ENCODE results near the gene PRAF2. TPM values are rescaled to one million over a fixed set of nuclear protein-coding genes. Genes with fewer than 3 reads are reported as not detected.

The PRAF2 gene
- total and polyA plus RNA-seq, 2 of the 13 experiments (the other 11 are each of a cell fraction or from before 2014, with no cell fraction given) = 0.33 to 2.6 TPM

- Histone ChIP-seq H3K4me3 (replicated peaks in 1 of 3; ENCODE audit: insufficient read depth in 1 of 3, low read depth in 2 of 3, low read length in 3 of 3) (no peak overlapping the region), H3K27me3 (ENCODE audit: control insufficient read depth in 1 of 2, insufficient read depth in 2 of 2, low read length in 2 of 2) (no peaks in the 10 kb centered on the region), H3K79me2 (ENCODE audit: insufficient read depth, low read length) (no peaks in the 10 kb centered on the region), H4K20me1 (ENCODE audit: insufficient read depth, low read length) (no peaks in the 10 kb centered on the region), H3K27ac (ENCODE audit: extremely low read length, insufficient read depth, low read length) (no peak overlapping the region), H3K9ac (ENCODE audit: insufficient read depth, low read depth, low read length) (no peak overlapping the region), H2AFZ (ENCODE audit: low read length) (no peak overlapping the region), H3K4me2 (ENCODE audit: low read depth, low read length) (no peak overlapping the region), H3K36me3 (replicated peaks in 1 of 2; ENCODE audit: control insufficient read depth in 1 of 2, insufficient read depth in 2 of 2, low read length in 2 of 2) (no peaks in the 10 kb centered on the region; a peak in 2 of 5 replicates), H3K9me3 (ENCODE audit: low read length) (no peaks in the 10 kb centered on the region), H3K4me1 (ENCODE audit: insufficient read depth, low read length) (peaks cover 8% of the 10 kb centered on the region)
- CTCF ChIA-PET (ENCODE audit: low intra/inter-chr PET ratio, low total read pairs) = no interaction called here
- BruUV-seq (replicated peaks) = no TSS peak
- TF ChIP-seq RFX3 (CRISPR knock-in tag; IDR thresholded peaks at IDR 0.05) (no peak), FOXJ3 (CRISPR knock-in tag; IDR thresholded peaks at IDR 0.05; ENCODE audit: borderline replicate concordance) (no peak)
- DNase-seq (ENCODE audit: low spot score) = no peak
- POLR2A ChIA-PET = no interaction called here
- intact Hi-C loops (cut with micrococcal nuclease; ENCODE audit: unreplicated experiment) (no loop called here), in situ Hi-C loops (cut with HindIII; ENCODE audit: extremely low pct_ligation_motif_present, low pct_unique_long_range_greater_than_20kb) (no loop called here)
- no peak for ATAC-seq
- no CpG with 5 or more reads among the region's 9 CpGs for WGBS (ENCODE audit: low lambda C conversion rate)
- no peak for FAIRE-seq
These were observed 7.1 kb downstream of the PRAF2 start for GRCh38 chrX:49066690-49067089.

DNA sequence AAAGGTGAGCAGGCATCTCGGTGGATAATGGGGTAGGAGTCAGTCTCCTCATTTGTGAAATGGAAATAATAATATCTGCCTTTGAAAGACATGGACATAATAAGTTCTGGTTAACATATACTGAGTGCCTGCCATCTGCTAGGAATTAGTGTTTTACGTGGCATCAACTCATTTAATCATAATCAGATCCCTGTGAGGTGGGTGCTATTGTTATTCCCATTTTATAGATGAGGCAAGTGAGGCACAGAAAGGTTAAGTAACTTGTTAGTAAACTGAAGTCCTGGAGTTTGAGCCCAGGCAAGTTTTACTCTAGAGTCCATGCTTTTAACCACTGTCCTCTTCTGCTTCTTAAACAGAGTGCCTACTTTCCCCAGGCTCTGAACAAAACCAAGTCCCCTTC, 7.5 kb downstream of the PRAF2 start:
- no peak overlapping the region for H2AFZ ChIP-seq (ENCODE audit: low read length)
- no peak overlapping the region for H3K27ac ChIP-seq (ENCODE audit: extremely low read length, insufficient read depth, low read length)
- H3K4me2 ChIP-seq (ENCODE audit: low read depth, low read length) = no peak overlapping the region
- 100% methylated on average over 2 of the region's 2 CpGs for WGBS (ENCODE audit: low lambda C conversion rate)
- H3K79me2 ChIP-seq (ENCODE audit: insufficient read depth, low read length) = no peaks in the 10 kb centered on the region
- BruUV-seq (replicated peaks) = no TSS peak
- no peak for FAIRE-seq
- H3K4me1 ChIP-seq (ENCODE audit: insufficient read depth, low read length) = peaks cover 12% of the 10 kb centered on the region
- no peak for TF ChIP-seq ZNF546 (CRISPR knock-in tag; conservative IDR thresholded peaks at IDR 0.05)
- no peak for TF ChIP-seq CHD2 (IDR thresholded peaks at IDR 0.05; ENCODE audit: low read depth, low read length)
- TF ChIP-seq ZNF629 (CRISPR knock-in tag; conservative IDR thresholded peaks at IDR 0.05) = 0 out of 2 replicates have a peak, but pooled peaks have one; percentile 19
- no peak overlapping the region for H3K4me3 ChIP-seq (replicated peaks in 1 of 3; ENCODE audit: insufficient read depth in 1 of 3, low read depth in 2 of 3, low read length in 3 of 3)
- intact Hi-C loops (cut with micrococcal nuclease; ENCODE audit: unreplicated experiment) = no loop called here
- no peaks in the 10 kb centered on the region for H3K9me3 ChIP-seq (ENCODE audit: low read length)
- no peaks in the 10 kb centered on the region; a peak in 2 of 5 replicates for H3K36me3 ChIP-seq (replicated peaks in 1 of 2; ENCODE audit: control insufficient read depth in 1 of 2, insufficient read depth in 2 of 2, low read length in 2 of 2)
- H3K9ac ChIP-seq (ENCODE audit: insufficient read depth, low read depth, low read length) = no peak overlapping the region
- no peak for ATAC-seq
- POLR2A ChIA-PET = no interaction called here
- no peaks in the 10 kb centered on the region for H3K27me3 ChIP-seq (ENCODE audit: control insufficient read depth in 1 of 2, insufficient read depth in 2 of 2, low read length in 2 of 2)
- H4K20me1 ChIP-seq (ENCODE audit: insufficient read depth, low read length) = no peaks in the 10 kb centered on the region
- in situ Hi-C loops (cut with HindIII; ENCODE audit: extremely low pct_ligation_motif_present, low pct_unique_long_range_greater_than_20kb) = no loop called here
- CTCF ChIA-PET (ENCODE audit: low intra/inter-chr PET ratio, low total read pairs) = no interaction called here
- DNase-seq (ENCODE audit: low spot score) = no peak
